DND-41 (cell line): Measurements from ENCODE around the gene ZNF708.

Experiments used
- CTCF ChIP-seq: IDR thresholded peaks from 2 replicates; pipeline ENCODE4 v1.5.1; 2012; ENCODE audit warnings: borderline replicate concordance, low read length, moderate library complexity, mild to moderate bottlenecking; ENCODE audit not compliant: poor library complexity, severe bottlenecking; ENCODE audit errors: extremely low read depth
- EZH2 ChIP-seq: IDR thresholded peaks from 3 replicates; pipeline ENCODE4 v1.6.1; 2012; ENCODE audit warnings: borderline replicate concordance, low read depth, mild to moderate bottlenecking, moderate library complexity, low read length, inconsistent platforms; ENCODE audit not compliant: severe bottlenecking

- no peak for TF ChIP-seq EZH2
- no peak for TF ChIP-seq CTCF
Measured at GRCh38 chr19:21317821-21318220, 11.4 kb downstream of the ZNF708 start.
